H1 (cell line): ENCODE measurements around the gene TEK.

Experiments
- JUND ChIP-seq: IDR thresholded peaks from 2 replicates; pipeline ENCODE4 v1.6.1; 2011; ENCODE audit warnings: mild to moderate bottlenecking, improper control_type of control experiment, low read length
- SAP30 ChIP-seq: fragments of 300-600 bp; sonication (generic); IDR thresholded peaks from 2 replicates; pipeline ENCODE4 v1.7.1; 2012; ENCODE audit warnings: low read length, moderate library complexity, mild to moderate bottlenecking, inconsistent platforms; ENCODE audit not compliant: insufficient read depth, insufficient replicate concordance
- ZNF274 ChIP-seq: IDR thresholded peaks from 2 replicates; pipeline ENCODE4 v1.7.0; 2012; ENCODE audit warnings: low read length, borderline replicate concordance; ENCODE audit errors: extremely low read depth

DNA sequence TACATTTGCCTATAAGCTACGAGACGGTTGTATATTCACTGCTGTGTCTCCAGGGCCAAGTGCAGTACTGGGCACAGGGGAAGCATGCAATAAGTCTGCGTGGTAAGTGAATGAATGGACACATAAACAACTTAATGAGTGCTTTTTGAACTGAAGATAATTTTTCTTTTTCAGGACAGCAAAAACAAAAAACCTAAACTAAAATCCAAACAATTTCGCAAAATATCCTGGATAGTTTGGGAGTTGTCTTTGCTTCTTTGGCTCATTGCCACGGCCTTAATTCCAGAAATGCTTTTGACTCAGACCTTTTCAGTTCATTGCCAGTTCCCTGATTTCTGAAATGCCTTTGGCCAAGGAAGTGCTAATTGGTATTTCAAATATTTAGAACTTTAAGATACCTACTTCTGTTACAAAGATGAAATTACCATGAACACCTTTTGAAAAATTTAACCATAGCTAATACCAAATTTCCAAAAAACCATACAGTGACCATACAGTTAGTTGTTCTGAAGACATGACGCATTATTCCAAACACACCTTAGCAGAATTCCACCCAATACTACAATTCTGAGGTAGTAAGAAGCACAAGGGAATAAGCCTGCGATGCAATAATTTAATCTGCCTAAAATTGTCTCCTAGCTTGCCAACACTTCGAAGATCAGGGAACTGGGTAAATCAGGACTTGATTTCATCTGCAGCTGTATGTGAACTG is 42.8 kb downstream of the TEK start:
- TF ChIP-seq SAP30, result no peak
- TF ChIP-seq JUND, result no peak
- no peak for TF ChIP-seq ZNF274
